CD4-positive, CD25-positive, alpha-beta regulatory T cell (primary cell): ENCODE results near the gene CGB2. TPM values are rescaled to one million over a fixed set of nuclear protein-coding genes. Genes with fewer than 3 reads are reported as not detected.

ENCODE experiments used
- ATAC-seq, 2 donors: fragments of 150-1000 bp; cut with Tn5 transposase; one replicate each; pipeline ENCODE4 v1.10.0; 2021; ENCODE audit warnings: low read depth in 2 of 2, moderate number of reproducible peaks in 2 of 2, moderate library complexity in 1 of 2
- DNase-seq, 3 donors: peaks; one replicate each; pipeline versions ENCODE4 v3.0.0 to v3.0.0-alpha.2; 2012 to 2022; ENCODE audit warnings: mixed read lengths in 1 of 3
- H3K27ac ChIP-seq: one replicate; pipeline ENCODE4 v1.7.0; 2013; ENCODE audit warnings: mild to moderate bottlenecking, low read length; ENCODE audit not compliant: insufficient read depth, poor library complexity, severe bottlenecking
- H3K27me3 ChIP-seq: one replicate; pipeline ENCODE4 v1.7.0; 2013; ENCODE audit warnings: low read length; ENCODE audit not compliant: control insufficient read depth, insufficient read depth
- H3K36me3 ChIP-seq: one replicate; pipeline ENCODE4 v1.7.0; 2013; ENCODE audit warnings: mild to moderate bottlenecking, low read length, moderate library complexity; ENCODE audit not compliant: control insufficient read depth, insufficient read depth
- H3K4me1 ChIP-seq: 2 replicates; pipeline ENCODE4 v1.7.0; 2013; ENCODE audit warnings: mild to moderate bottlenecking, low read length; ENCODE audit not compliant: insufficient read depth, control insufficient read depth, poor library complexity, severe bottlenecking
- H3K4me3 ChIP-seq: one replicate; pipeline ENCODE4 v1.7.0; 2013; ENCODE audit warnings: low read depth, mild to moderate bottlenecking, low read length, moderate library complexity
- H3K9me3 ChIP-seq, 2 experiments: 1 replicate in 1 of 2; 2 replicates in 1 of 2; pipeline ENCODE4 v1.7.0; 2013; ENCODE audit warnings: low read length in 2 of 2, mild to moderate bottlenecking in 1 of 2, moderate library complexity in 1 of 2; ENCODE audit not compliant: control insufficient read depth in 2 of 2
- H3K27ac Mint-ChIP-seq, 3 donors: one replicate each; pipeline ENCODE4 v1.8.0; 2020 to 2022; ENCODE audit warnings: mild to moderate bottlenecking in 3 of 3, mixed read lengths in 3 of 3, moderate library complexity in 2 of 3
- H3K27me3 Mint-ChIP-seq: one replicate; pipeline ENCODE4 v1.8.0; 2022; ENCODE audit warnings: mild to moderate bottlenecking, mixed read lengths
- H3K36me3 Mint-ChIP-seq: one replicate; pipeline ENCODE4 v1.8.0; 2020; ENCODE audit warnings: mixed read lengths
- H3K4me1 Mint-ChIP-seq, 4 donors: one replicate each; pipeline ENCODE4 v1.8.0; 2020 to 2022; ENCODE audit warnings: mixed read lengths in 4 of 4, mild to moderate bottlenecking in 1 of 4
- H3K4me3 Mint-ChIP-seq, 4 donors: one replicate each; pipeline ENCODE4 v1.8.0; 2020 to 2022; ENCODE audit warnings: mild to moderate bottlenecking in 4 of 4, mixed read lengths in 4 of 4, moderate library complexity in 3 of 4
- H3K9me3 Mint-ChIP-seq, 7 donors: one replicate each; pipeline ENCODE4 v1.8.0; 2020 to 2022; ENCODE audit warnings: mixed read lengths in 7 of 7, mild to moderate bottlenecking in 3 of 7, moderate library complexity in 2 of 7
- polyA plus RNA-seq, 4 donors: library from polyadenylated mRNA; unstranded; fragments of 300-500 nt; fragmentation: Illumina TruSeq; gene quantifications; one replicate each; pipeline ENCODE4 v1.2.3, GENCODE V29; 2021
- total RNA-seq: library from RNA; stranded (reverse); gene quantifications from one replicate; pipeline ENCODE4 v1.2.3, GENCODE V29; 2022

Gene CGB2
- total and polyA plus RNA-seq, 5 donors from 2014 or later: not detected

DNA sequence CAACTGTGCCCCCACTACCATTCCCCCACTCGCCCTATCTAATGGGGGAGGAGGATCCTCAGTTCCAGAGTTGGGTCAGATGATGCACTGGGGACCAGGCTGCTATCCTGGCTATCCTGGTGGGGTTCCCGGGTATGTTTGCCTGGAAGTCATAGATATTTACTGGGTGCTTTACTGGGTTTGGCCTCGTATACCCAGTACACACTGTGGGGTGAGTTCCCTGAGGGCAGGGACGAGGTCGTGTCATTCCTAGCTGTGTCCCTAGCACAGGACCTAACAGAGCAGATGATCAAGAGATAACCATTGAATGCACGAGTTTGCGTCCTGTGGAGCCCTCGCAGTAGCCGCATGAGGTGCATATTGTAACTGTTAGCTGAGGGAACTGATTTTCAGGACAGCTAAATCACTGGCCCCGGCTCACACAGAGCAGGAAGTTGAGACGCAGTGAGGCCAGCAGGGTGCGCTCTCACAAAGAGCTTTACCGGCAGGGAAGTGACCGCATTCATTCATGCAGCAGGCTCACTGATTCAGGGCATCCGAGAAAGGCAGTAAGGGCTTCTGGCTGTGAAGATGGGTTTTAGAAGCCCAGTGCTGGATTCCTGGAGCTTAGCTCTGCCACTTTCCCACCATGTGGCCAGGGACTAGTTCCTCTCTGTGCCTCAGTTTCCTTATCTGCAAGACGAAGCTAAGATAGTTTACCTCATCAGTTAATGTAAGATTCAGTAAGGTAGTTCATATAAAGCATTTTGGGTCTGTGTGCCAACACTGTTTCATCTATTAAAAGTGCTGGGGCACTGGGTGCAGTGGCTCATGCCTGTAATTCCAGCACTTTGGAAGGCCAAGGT is 32.0 kb upstream of the CGB2 start:
- Histone ChIP-seq H3K4me3 (no peak overlapping the region), H3K9me3 (no peaks in the 10 kb centered on the region), H3K4me1 (peaks cover 3% of the 10 kb centered on the region), H3K36me3 (peaks cover 7% of the 10 kb centered on the region), H3K27me3 (no peaks in the 10 kb centered on the region), H3K27ac (no peak overlapping the region)
- H3K27me3 Mint-ChIP-seq: no peaks in the 10 kb centered on the region
- H3K4me3 Mint-ChIP-seq: peak overlapping the region in 2 of 4 donors; percentile 0 to 45
- peaks cover 5 to 24% (median 17%) of the 10 kb centered on the region in 4 donors for H3K4me1 Mint-ChIP-seq
- peak overlapping the region in 1 of 3 donors; percentile 49 for H3K27ac Mint-ChIP-seq
- H3K9me3 Mint-ChIP-seq: no peaks in the 10 kb centered on the region
- H3K36me3 Mint-ChIP-seq: peaks cover 10% of the 10 kb centered on the region
- ATAC-seq (peak; percentile 79 to 82), DNase-seq (peak; percentile 35 to 78 (median 67))

DNA sequence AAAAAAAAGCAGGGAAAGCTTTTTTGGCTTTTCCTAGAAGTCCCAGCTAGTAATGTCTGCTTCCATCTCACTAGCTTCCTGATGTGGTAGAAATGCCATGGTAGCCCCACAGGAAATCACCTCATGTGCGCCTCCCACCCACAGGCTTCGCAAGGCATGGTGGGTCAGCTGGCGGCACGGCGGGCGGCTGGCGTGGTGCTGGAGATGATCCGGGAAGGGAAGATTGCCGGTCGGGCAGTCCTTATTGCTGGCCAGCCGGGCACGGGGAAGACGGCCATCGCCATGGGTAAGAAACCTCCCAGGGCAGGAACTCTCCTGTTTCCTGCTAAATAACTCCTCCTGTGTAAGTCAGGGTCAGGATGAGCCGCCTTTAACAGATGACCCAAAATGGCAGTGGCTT is 27.6 kb upstream of the CGB2 start:
- Mint-ChIP-seq H3K36me3 (peaks cover 16% of the 10 kb centered on the region), H3K4me3 (no peak overlapping the region), H3K27ac (no peak overlapping the region), H3K9me3 (no peaks in the 10 kb centered on the region), H3K27me3 (no peaks in the 10 kb centered on the region), H3K4me1 (peaks cover 0 to 8% (median 5%) of the 10 kb centered on the region in 4 donors)
- ATAC-seq (no peak), DNase-seq (no peak)
- Histone ChIP-seq H3K27me3 (no peaks in the 10 kb centered on the region), H3K9me3 (no peaks in the 10 kb centered on the region), H3K4me1 (no peaks in the 10 kb centered on the region), H3K27ac (no peak overlapping the region), H3K36me3 (peaks cover 24% of the 10 kb centered on the region), H3K4me3 (no peak overlapping the region)

DNA sequence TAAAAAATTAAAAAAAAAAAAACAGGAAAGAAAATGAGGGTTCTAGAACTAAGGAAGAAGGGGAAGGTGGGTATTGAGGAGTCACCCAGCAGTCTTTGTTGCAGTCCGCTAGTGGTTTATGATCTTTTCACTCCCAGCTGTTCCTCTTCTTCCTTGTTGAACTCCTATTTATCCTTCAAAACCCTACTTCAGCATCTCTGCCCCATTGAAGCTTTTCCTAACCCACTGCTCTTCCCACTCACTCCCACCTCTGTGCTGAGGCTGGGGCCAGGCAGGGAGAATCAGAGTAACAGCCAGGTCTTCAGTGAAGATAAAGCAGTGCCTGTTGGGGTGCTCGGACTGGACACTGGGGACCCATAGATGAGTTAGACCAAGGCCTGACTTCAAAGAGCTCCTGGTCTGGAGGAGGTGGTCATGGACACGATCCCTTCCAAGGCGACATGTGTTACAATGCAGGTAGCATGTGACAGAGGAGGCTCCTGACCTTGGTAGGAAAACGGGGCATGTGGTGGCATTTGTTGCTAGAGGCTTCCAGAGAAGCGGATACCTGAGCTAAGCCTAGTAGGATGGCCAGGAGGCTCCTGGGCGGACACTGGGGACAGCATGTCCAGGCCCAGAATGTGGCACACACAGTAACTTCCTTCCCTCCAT is 26.6 kb upstream of the CGB2 start:
- ATAC-seq: no peak
- Histone ChIP-seq H3K27ac (no peak overlapping the region), H3K4me3 (no peak overlapping the region), H3K36me3 (peaks cover 28% of the 10 kb centered on the region), H3K27me3 (no peaks in the 10 kb centered on the region), H3K9me3 (no peaks in the 10 kb centered on the region), H3K4me1 (no peaks in the 10 kb centered on the region)
- Mint-ChIP-seq H3K4me3 (no peak overlapping the region), H3K9me3 (no peaks in the 10 kb centered on the region), H3K4me1 (peaks cover 0 to under 1% (median 0%) of the 10 kb centered on the region in 4 donors), H3K27ac (no peak overlapping the region), H3K27me3 (no peaks in the 10 kb centered on the region), H3K36me3 (peaks cover 13% of the 10 kb centered on the region)
- no peak for DNase-seq

DNA sequence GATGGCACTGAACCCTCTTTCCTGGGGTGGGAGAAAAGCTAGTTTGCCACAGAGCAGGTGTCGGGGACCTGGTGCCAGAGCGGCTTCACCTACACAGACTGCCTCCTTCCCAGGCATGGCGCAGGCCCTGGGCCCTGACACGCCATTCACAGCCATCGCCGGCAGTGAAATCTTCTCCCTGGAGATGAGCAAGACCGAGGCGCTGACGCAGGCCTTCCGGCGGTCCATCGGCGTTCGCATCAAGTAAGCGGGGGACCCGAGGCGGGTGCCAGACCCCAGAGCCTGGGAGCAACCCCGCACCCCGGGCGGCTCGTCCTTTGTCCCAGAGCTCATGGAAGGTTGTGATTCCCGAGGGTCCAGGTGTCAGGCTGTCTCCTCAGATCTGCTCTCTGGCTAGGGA is 24.8 kb upstream of the CGB2 start:
- Mint-ChIP-seq H3K9me3 (no peaks in the 10 kb centered on the region), H3K27ac (no peak overlapping the region), H3K36me3 (peaks cover 13% of the 10 kb centered on the region), H3K27me3 (no peaks in the 10 kb centered on the region), H3K4me3 (no peak overlapping the region), H3K4me1 (no peaks in the 10 kb centered on the region)
- H3K9me3 ChIP-seq: no peaks in the 10 kb centered on the region
- peaks cover 30% of the 10 kb centered on the region for H3K36me3 ChIP-seq
- no peaks in the 10 kb centered on the region for H3K27me3 ChIP-seq
- no peak for DNase-seq
- H3K4me1 ChIP-seq: no peaks in the 10 kb centered on the region
- no peak overlapping the region for H3K4me3 ChIP-seq
- ATAC-seq: no peak
- no peak overlapping the region for H3K27ac ChIP-seq

DNA sequence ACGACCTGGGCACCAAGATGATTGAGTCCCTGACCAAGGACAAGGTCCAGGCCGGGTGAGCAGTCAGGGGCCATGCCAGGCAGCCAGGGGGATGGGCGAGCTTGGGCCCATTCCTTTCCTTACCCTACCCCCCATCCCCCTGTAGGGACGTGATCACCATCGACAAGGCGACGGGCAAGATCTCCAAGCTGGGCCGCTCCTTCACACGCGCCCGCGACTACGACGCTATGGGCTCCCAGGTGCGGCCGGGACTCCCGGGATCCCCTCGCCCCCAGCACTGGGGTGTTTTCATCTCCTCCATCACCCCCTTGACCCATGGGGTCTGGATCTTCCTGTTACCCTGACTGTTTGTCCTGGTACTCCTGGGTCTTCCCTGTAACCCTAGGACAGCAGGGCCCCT is 21.9 kb upstream of the CGB2 start:
- Mint-ChIP-seq H3K9me3 (no peaks in the 10 kb centered on the region), H3K27ac (no peak overlapping the region), H3K4me3 (no peak overlapping the region), H3K4me1 (no peaks in the 10 kb centered on the region), H3K27me3 (no peaks in the 10 kb centered on the region), H3K36me3 (peaks cover 6% of the 10 kb centered on the region)
- Histone ChIP-seq H3K27me3 (no peaks in the 10 kb centered on the region), H3K4me1 (no peaks in the 10 kb centered on the region), H3K4me3 (no peak overlapping the region), H3K27ac (no peak overlapping the region), H3K9me3 (no peaks in the 10 kb centered on the region), H3K36me3 (peaks cover 22% of the 10 kb centered on the region)
- DNase-seq (no peak), ATAC-seq (no peak)

DNA sequence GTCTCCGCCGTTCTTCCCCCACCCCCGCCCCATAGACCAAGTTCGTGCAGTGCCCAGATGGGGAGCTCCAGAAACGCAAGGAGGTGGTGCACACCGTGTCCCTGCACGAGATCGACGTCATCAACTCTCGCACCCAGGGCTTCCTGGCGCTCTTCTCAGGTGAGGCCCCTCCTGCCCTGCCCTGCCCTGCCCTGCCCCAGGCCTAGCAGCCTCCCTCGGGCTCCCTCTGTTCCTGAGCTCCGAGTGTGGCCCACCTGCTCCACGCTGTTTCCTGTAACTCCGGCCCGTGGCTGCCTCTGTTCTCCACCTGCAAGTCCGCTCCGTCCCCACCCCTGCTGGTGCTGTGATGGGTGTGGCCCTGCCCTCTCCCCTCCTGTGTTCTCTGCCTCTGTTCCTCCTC is 21.2 kb upstream of the CGB2 start:
- Histone ChIP-seq H3K4me1 (no peaks in the 10 kb centered on the region), H3K9me3 (no peaks in the 10 kb centered on the region), H3K36me3 (peaks cover 18% of the 10 kb centered on the region), H3K4me3 (no peak overlapping the region), H3K27me3 (no peaks in the 10 kb centered on the region), H3K27ac (no peak overlapping the region)
- no peak for DNase-seq
- ATAC-seq: no peak
- H3K27me3 Mint-ChIP-seq: no peaks in the 10 kb centered on the region
- H3K27ac Mint-ChIP-seq: no peak overlapping the region
- no peaks in the 10 kb centered on the region for H3K4me1 Mint-ChIP-seq
- no peak overlapping the region for H3K4me3 Mint-ChIP-seq
- H3K36me3 Mint-ChIP-seq: peaks cover 6% of the 10 kb centered on the region
- H3K9me3 Mint-ChIP-seq: no peaks in the 10 kb centered on the region

DNA sequence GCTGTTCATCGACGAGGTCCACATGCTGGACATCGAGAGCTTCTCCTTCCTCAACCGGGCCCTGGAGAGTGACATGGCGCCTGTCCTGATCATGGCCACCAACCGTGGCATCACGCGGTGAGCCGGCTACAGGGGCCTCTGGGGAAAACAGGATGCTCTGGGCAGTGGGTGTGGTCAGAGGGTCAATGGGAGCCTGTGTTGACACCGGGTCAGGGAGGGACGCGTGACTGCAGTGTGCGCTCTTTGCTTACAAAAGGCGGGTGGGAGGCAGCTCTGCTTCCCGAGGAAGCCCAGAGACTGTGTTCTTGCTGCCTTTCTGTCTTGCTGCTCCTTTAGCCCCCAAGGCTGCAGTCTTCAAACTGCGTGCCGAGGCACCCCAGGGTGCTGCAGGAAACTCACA is 20.5 kb upstream of the CGB2 start:
- no peak overlapping the region for H3K4me3 Mint-ChIP-seq
- no peak overlapping the region for H3K4me3 ChIP-seq
- DNase-seq (no peak), ATAC-seq (no peak)
- H3K27me3 Mint-ChIP-seq: no peaks in the 10 kb centered on the region
- peaks cover 9% of the 10 kb centered on the region for H3K36me3 Mint-ChIP-seq
- H3K9me3 ChIP-seq: no peaks in the 10 kb centered on the region
- peaks cover 15% of the 10 kb centered on the region for H3K36me3 ChIP-seq
- no peak overlapping the region for H3K27ac Mint-ChIP-seq
- H3K27ac ChIP-seq: no peak overlapping the region
- peaks cover 0 to 2% (median 0%) of the 10 kb centered on the region in 4 donors for H3K4me1 Mint-ChIP-seq
- no peaks in the 10 kb centered on the region for H3K4me1 ChIP-seq
- H3K27me3 ChIP-seq: no peaks in the 10 kb centered on the region
- no peaks in the 10 kb centered on the region for H3K9me3 Mint-ChIP-seq
